RWPE2 (cell line): ENCODE data around the gene XAB2.

ENCODE experiments used
- ATAC-seq: fragments of 200-7000 bp; cut with Tn5 transposase; 3 replicates; pipeline ENCODE4 v1.9.1; 2021; ENCODE audit warnings: low read depth
- DNase-seq: peaks from one replicate; pipeline ENCODE4 v3.0.0-alpha.2; 2020; ENCODE audit warnings: low spot score
- H3K27ac ChIP-seq: fragments of 450-650 bp; 2 replicates; pipeline ENCODE4 v1.5.1; 2017; ENCODE audit warnings: mild to moderate bottlenecking; ENCODE audit not compliant: poor library complexity, severe bottlenecking
- H3K27me3 ChIP-seq: fragments of 250-450 bp; sonication (Bioruptor Pico); 2 replicates; pipeline ENCODE4 v1.5.1; 2021; ENCODE audit warnings: mild to moderate bottlenecking, moderate library complexity; ENCODE audit not compliant: insufficient read depth, poor library complexity, severe bottlenecking
- H3K36me3 ChIP-seq: fragments of 250-450 bp; sonication (Bioruptor Pico); 2 replicates; pipeline ENCODE4 v1.5.1; 2020; ENCODE audit warnings: low read depth, mild to moderate bottlenecking, moderate library complexity
- H3K4me1 ChIP-seq: fragments of 250-450 bp; sonication (Bioruptor Pico); 2 replicates; pipeline ENCODE4 v1.5.1; 2021; ENCODE audit warnings: mild to moderate bottlenecking, moderate library complexity; ENCODE audit not compliant: insufficient read depth, poor library complexity, severe bottlenecking
- H3K4me3 ChIP-seq: fragments of 250-450 bp; sonication (Bioruptor Pico); 2 replicates; pipeline ENCODE4 v1.5.1; 2021; ENCODE audit warnings: mild to moderate bottlenecking, moderate library complexity; ENCODE audit not compliant: severe bottlenecking
- H3K9me3 ChIP-seq: fragments of 250-450 bp; sonication (Bioruptor Pico); 2 replicates; pipeline ENCODE4 v1.5.1; 2021; ENCODE audit warnings: mild to moderate bottlenecking, moderate library complexity; ENCODE audit not compliant: severe bottlenecking
- CTCF ChIP-seq: fragments of 450-650 bp; IDR thresholded peaks from one replicate; pipeline ENCODE4 v1.5.1; 2017; ENCODE audit warnings: mild to moderate bottlenecking, moderate library complexity; ENCODE audit not compliant: poor library complexity, severe bottlenecking

XAB2 gene

GRCh38 chr19:7607874-7608560 lies 21.3 kb downstream of the XAB2 start:
- Histone ChIP-seq H3K4me3 (no peak overlapping the region), H3K36me3 (peaks cover 3% of the 10 kb centered on the region; the same call in 1 of the 2 replicates), H3K9me3 (no peaks in the 10 kb centered on the region), H3K27ac (no peak overlapping the region), H3K27me3 (no peaks in the 10 kb centered on the region), H3K4me1 (no peaks in the 10 kb centered on the region)
- peak; percentile 47 for DNase-seq
- no peak for TF ChIP-seq CTCF
- no peak for ATAC-seq

GRCh38 chr19:7607212-7607873 lies 22.0 kb downstream of the XAB2 start:
- peaks cover 3% of the 10 kb centered on the region; the same call in 1 of the 2 replicates for H3K36me3 ChIP-seq
- ATAC-seq (no peak), DNase-seq (no peak)
- no peak overlapping the region for H3K4me3 ChIP-seq
- H3K4me1 ChIP-seq = no peaks in the 10 kb centered on the region
- no peaks in the 10 kb centered on the region for H3K9me3 ChIP-seq
- TF ChIP-seq CTCF = no peak
- no peaks in the 10 kb centered on the region for H3K27me3 ChIP-seq
- H3K27ac ChIP-seq = no peak overlapping the region

DNA sequence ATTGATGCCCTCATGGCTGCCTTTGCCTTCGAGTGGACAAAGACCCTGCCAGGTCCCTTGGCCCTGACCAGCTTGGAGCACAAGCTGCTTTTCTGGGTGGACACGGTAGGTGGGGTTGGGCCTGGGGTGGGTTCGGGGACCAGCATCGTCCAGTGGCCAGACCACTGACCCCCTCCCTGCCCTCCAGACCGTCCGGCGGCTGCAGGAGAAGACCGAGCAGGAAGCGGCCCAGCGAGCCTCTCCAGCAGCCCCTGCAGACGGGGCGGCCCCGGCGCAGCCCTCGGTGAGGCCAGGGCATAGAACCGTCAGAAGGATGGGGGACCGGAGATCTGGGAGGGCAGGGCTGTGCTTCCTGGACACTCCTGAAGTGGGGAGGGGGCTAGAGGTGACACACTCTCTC lies 23.1 kb downstream of the XAB2 start:
- ATAC-seq = no peak
- TF ChIP-seq CTCF = no peak
- H3K9me3 ChIP-seq = no peaks in the 10 kb centered on the region
- no peak overlapping the region for H3K27ac ChIP-seq
- peaks cover 2% of the 10 kb centered on the region; the same call in 1 of the 2 replicates for H3K36me3 ChIP-seq
- H3K4me3 ChIP-seq = no peak overlapping the region
- no peak for DNase-seq
- no peaks in the 10 kb centered on the region for H3K27me3 ChIP-seq
- H3K4me1 ChIP-seq = no peaks in the 10 kb centered on the region

- H3K4me3 ChIP-seq = no peak overlapping the region
- TF ChIP-seq CTCF = no peak
- no peaks in the 10 kb centered on the region for H3K36me3 ChIP-seq
- no peaks in the 10 kb centered on the region for H3K27me3 ChIP-seq
- no peak for DNase-seq
- H3K4me1 ChIP-seq = no peaks in the 10 kb centered on the region
- no peaks in the 10 kb centered on the region for H3K9me3 ChIP-seq
- no peak overlapping the region for H3K27ac ChIP-seq
- ATAC-seq = peak; percentile 56
Measured at GRCh38 chr19:7605490-7606222, 23.7 kb downstream of the XAB2 start.

GRCh38 chr19:7603919-7604318 lies 25.4 kb downstream of the XAB2 start:
- no peaks in the 10 kb centered on the region for H3K9me3 ChIP-seq
- H3K4me1 ChIP-seq = no peaks in the 10 kb centered on the region
- H3K4me3 ChIP-seq = no peak overlapping the region
- ATAC-seq (no peak), DNase-seq (no peak)
- no peak for TF ChIP-seq CTCF
- H3K27me3 ChIP-seq = no peaks in the 10 kb centered on the region
- H3K36me3 ChIP-seq = no peaks in the 10 kb centered on the region
- no peak overlapping the region for H3K27ac ChIP-seq
